ENCODE data around the gene APOL1.
"Not testable (repeated sequence)": the region's sequence is repeated elsewhere in the genome, so short reads cannot be mapped to it uniquely, and the experiment has no call there.

APOL1 gene

GRCh38 chr22:36287881-36288515 lies 35.1 kb downstream of the APOL1 start:
- H3K27ac ChIP-seq, result no peak overlapping the region
- no peak for TF ChIP-seq CTCF (conservative IDR thresholded peaks at IDR 0.05)
- no peak for TF ChIP-seq ZFX (IDR thresholded peaks at IDR 0.05)

- no peak for TF ChIP-seq CTCF (conservative IDR thresholded peaks at IDR 0.05)
- no peak for TF ChIP-seq ZFX (IDR thresholded peaks at IDR 0.05)
- H3K27ac ChIP-seq, result no peak overlapping the region
Observed at GRCh38 chr22:36288571-36289405, 35.9 kb downstream of the APOL1 start.

GRCh38 chr22:36289406-36289870 lies 36.5 kb downstream of the APOL1 start:
- TF ChIP-seq CTCF (conservative IDR thresholded peaks at IDR 0.05), result no peak
- TF ChIP-seq ZFX (IDR thresholded peaks at IDR 0.05), result no peak
- H3K27ac ChIP-seq, result no peak overlapping the region

- not testable (repeated sequence) for H3K27ac ChIP-seq
Observed at GRCh38 chr22:36289948-36290371, 37.0 kb downstream of the APOL1 start.

GRCh38 chr22:36290391-36291075 lies 37.6 kb downstream of the APOL1 start:
- not testable (repeated sequence) for H3K27ac ChIP-seq

- TF ChIP-seq ZFX (IDR thresholded peaks at IDR 0.05) (no peak), CTCF (conservative IDR thresholded peaks at IDR 0.05) (no peak)
- no peak overlapping the region for H3K27ac ChIP-seq
Observed at GRCh38 chr22:36291831-36292740, 39.2 kb downstream of the APOL1 start.

- no peak overlapping the region for H3K27ac ChIP-seq
- TF ChIP-seq ZFX (IDR thresholded peaks at IDR 0.05) (no peak), CTCF (conservative IDR thresholded peaks at IDR 0.05) (no peak)
Observed at GRCh38 chr22:36292823-36293530, 40.0 kb downstream of the APOL1 start.
